ENCODE results near the gene CGGBP1. TPM values are rescaled to one million over a fixed set of nuclear protein-coding genes. Genes with fewer than 3 reads are reported as not detected.

Gene CGGBP1, protein sequence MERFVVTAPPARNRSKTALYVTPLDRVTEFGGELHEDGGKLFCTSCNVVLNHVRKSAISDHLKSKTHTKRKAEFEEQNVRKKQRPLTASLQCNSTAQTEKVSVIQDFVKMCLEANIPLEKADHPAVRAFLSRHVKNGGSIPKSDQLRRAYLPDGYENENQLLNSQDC
- 75.2 and 77.0 TPM in 2 replicates for total RNA-seq
- 36.8 TPM for polyA plus RNA-seq (2012)

DNA sequence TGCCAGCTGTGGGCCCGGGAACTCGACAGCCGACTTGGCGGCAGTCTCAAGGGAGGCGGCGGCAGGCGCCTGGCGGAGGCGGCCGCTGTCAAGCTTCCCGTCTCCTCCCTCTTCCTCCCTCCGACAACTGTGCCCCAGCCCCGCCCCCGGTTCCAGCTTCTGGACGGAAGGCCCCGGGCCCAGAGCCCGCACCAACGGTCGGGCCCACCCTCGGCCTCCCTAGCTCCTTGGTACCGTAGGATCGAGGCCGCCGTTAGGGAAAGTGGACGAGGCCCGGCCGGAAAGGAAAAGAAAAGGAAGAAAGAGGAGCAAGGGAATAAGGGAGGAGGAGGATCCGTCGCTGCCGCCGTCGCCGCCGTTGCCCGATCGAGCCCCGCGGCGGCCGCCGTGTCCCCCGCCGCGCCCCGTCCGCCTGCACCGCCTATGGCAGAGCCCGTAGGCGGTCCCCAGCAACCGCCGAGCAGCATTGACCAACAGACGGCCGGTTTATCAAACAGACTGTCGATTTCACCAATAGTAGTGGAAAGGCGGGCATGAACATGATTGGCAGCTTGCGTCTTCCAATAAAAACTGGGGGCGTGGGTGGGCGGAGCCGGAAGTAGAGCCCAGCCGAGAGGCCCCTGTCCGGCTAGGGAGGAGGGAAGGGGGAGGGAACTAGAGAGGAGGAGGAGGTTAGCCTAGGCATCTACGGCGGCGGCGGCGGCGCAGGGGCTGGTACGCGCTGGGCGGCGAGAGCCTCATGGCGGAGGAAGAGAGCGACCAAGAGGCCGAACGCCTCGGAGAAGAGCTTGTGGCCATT is at the start of gene CGGBP1, which contains the start of gene ZNF654:
Gene CGGBP1 (minus strand): TSS at position 425 of the 799 bp plus-strand sequence. CDS start 3,029 bp downstream, outside the sequence.
Gene ZNF654 (plus strand): TSS at position 675 of the 799 bp plus-strand sequence. CDS start 65 bp downstream, at position 740.
- DNase-seq (ENCODE audit: low read depth), result peak; percentile 99

DNA sequence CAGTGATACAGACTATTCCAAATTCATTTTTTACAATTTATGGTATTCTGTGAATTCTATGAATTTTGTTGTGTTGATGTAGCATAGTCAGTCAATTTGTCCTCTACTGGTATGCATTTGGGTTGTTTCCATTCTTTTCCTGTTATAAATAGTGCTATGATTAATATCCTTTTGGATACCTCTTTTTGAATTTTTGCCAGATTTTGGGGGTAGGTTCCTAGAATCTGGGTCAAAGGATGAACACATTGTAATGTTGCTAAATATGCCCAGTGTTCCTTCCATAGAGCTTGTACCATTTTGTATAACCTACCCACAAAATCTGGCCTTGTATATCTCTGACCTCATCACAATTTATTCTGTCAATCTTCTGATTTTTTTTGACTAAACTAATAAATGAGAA is 46.5 kb upstream of the CGGBP1 start:
- no peak for DNase-seq (ENCODE audit: low read depth)

DNA sequence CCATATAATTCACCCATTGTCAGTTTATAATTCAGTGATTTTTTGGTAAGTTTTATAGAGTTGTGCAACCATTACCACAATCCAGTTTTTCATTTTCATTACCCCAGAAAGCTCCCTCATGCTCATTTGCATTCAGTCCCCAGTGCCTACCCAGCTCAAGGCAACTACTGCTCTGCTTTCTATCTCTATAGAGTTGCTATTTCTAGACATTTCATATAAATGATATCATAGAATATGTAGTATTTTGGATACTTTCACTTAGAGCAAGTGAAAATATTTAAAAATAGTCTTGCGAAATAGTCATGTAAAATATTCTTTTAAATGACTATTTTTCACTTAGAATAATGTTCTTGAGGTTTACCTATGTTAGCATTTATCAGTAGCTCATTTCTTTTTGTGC is 42.3 kb upstream of the CGGBP1 start:
- DNase-seq (ENCODE audit: low read depth), result no peak

DNA sequence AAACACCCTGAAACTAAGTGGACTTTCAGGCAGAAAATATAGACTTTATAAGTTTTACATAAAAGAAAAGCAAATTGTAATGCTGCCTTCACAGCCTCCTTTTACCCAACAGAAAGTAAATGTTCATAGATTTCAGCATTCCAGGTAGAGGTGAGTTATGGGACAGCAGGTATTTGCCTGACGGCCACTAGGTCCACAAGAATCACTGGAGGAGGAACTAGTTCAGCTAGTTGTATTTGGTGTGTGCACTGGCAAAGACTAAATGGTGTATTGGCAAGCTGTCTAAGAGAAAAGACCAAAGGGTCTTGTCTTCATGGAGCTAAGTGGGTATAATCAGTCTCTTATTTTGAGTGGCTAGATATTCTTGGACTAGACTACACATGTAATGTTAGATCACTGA is 34.5 kb upstream of the CGGBP1 start:
- DNase-seq (ENCODE audit: low read depth), result no peak

DNA sequence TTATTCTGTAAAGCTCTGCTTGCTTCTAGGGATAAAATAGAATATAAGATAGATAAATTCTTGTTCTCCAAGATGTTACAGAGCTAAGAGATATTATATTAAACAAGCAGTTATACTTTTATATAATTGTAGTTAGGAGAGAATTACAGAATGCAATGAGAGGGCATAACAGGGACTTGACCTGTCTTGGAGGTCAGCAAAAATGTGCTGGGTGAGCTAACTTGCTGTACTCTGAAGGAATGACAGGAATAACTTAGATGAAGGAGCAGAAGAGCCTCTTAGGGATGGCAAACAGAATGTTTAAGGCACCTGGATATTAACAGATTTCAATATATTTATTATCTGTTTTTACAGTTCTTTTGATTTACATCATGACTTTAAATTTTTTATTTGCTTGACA is 33.5 kb upstream of the CGGBP1 start:
- no peak for DNase-seq (ENCODE audit: low read depth)

DNA sequence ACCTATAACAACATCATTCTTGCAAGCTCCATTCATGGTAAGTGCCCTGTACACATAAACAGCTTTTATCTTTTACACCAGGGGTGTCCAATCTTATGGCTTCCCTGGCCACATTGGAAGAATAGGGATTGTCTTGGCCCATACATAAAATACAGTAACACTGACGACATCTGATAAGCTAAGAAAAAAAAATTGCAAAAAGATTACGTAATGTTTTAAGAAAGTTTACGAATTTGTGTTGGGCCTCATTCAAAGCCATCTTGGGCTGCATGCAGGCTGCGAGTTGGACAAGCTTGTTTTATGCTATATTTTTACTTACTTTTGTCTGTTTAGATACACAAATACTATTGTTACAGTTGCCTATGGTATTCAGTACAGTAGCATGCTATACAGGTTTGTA is 31.9 kb upstream of the CGGBP1 start:
- DNase-seq (ENCODE audit: low read depth), result no peak

DNA sequence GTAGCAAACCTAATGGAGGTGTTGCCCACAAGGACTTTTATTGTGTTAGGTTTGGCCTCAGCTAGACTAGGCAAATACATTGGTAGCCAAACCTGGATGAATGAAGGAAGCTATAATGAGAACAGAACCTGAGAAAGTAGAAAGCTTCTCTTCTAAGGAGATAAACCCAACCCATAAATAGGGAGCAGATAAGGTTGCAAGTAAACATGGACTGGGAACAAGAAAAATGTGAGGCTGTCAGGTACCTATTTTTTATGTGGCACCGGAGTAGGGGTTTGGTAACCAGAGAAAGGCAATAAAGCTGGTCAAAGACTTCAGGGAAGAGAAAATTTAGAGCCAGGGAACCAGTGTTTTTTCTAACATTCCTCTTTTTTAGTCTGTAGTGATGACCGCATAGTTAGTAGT is 25.3 kb upstream of the CGGBP1 start:
- DNase-seq (ENCODE audit: low read depth), result no peak

DNA sequence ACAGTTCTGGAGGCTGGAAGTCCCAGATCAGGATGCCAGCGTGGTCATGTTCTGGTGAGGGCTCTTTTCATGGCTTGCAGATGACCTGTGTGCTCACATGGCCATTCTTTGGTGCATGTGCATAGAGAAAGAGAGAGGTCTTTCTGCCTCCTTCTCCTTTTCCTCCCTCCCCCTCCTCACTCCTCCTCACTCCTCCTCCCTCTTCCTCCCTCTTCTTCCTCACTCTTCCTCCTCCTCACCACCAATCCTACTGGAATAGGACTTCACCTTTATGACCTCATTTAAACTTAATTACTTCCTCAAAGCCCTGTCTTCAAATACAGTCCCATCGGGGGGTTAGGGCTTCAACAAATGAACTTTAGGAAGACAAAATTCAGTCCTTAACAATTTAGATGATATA is 24.0 kb upstream of the CGGBP1 start:
- DNase-seq (ENCODE audit: low read depth), result no peak

DNA sequence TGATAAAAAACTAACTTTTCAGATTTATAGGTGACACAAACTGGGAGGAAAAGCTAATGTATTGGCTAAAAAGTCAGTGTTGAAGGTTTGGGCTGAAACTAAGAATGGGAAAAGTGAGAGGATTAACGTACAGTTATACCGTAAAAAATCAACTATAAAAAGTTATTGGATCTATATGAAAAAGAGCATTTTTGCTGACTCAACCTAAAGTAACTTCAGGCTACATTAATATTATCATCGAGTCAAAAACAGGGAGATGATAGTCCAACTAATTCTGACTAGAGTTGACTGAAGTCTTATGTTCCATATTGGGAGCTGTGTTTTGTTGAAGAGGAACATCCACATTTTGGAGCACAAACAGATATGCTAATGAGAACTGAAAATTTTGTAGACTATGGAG is 20.1 kb upstream of the CGGBP1 start:
- DNase-seq (ENCODE audit: low read depth), result no peak

DNA sequence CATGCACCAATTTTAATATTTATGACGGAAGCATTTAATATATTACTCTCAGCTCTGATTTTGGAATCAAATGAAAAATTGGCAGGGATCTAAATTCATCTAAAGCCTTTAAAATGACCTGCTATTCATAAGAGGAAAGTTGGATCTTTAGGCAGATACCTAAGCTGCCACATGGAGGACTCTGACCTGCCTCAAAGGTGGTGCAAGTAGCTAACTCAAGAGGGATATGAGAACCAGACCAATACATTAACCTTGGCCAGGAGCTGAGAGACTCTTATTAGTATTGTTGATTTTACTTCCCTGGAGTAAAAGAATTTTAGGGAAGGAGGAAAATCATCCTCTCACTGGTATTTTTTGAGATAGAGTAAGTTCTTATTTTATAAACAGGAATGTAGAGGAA is 17.9 kb upstream of the CGGBP1 start:
- DNase-seq (ENCODE audit: low read depth), result no peak

DNA sequence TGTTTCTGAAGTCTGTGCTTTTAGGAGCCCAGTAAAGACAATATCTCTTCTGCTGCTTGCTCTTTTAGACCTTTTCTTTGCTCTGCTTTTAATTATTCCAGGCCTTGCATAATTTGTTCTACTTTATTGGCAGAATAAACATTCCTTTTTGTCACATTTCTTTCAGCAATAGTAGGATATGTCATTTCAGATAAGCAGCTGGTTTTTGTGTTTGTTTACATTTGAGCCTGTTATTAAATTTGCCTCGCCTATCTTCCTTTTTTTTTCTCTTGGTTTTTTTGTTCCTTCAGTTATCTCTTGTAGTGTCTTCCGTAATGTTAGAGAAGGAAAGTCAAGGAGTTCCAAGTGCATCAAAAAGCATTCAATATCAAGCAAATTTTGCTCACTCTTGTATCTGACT is 16.7 kb upstream of the CGGBP1 start:
- no peak for DNase-seq (ENCODE audit: low read depth)

DNA sequence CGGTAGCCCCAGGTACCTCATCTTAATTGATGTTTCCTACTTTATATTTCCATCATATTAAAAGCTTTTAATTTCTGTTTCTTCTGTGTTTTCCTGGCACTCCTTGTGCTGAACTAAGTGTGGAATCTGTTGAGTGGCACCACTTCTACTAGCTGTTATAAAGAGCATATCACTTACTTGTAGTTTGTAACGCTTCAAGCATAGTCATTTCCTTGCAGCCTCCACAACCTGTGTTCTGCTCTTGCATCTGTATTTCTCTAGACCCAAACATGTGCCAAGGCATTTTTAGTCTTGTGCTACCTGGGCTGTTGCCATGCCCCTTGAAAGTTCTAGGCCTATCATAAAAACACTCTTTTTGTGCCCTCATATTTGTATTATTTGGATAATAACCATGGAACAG is 16.3 kb upstream of the CGGBP1 start:
- no peak for DNase-seq (ENCODE audit: low read depth)

DNA sequence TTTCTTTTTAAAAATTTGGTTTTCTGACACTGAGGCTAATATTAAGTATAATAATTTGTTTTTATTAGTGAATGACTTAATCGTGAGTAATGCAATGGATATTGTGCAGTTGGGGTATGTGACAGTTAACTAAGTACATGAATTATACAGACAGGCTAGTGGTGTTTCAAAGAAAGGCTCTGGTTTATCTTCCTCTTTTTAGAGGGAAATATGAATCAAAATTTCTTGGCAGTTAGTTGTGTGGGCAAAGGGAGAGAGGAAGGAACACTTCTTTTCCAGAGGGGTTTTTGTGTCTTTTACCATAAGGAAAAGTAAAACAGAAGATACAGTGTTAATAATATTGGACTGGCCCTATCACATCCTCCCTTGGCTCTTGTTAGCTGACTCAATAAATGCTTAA is 2.9 kb upstream of the CGGBP1 start:
- no peak for DNase-seq (ENCODE audit: low read depth)

DNA sequence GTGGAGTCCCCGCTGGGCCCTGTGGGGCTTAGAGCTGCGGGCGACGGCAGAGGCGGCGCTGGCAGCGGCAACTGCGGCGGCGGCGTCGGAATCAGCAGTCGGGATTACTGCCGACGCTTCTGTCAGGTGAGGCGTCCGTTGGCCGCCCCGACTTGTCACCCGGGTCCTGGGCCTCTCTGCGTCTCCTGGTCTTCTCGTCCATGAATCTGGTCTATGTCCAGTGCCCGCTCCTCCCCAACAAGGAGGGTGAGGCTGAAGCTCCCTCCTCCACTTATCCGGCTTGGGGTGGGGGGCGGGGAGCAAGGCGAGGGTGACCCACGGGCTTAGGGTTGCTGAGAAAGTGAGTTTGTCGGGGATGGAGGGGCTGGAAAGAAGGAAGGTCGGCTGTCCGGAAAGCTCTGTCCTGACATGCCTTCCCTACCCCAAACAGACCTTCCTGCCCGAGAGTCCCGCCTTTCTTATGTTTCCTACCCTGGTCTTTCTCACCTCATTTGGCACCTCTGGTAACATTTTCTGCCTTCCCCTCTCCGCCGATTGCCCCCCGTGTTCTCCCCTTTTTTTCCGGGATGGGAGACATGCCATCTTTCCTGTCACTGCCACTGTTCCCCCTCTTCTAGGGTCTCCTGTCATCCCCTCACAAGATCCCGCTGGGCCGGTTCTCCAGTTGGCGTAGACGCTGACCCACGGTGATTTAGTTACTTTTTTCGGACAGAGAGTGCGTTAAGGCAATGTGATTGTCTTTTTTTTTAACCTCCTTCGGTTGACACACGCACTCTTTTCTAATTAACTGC is 770 bp upstream of the CGGBP1 start:
- peak; percentile 9 for DNase-seq (ENCODE audit: low read depth)

DNA sequence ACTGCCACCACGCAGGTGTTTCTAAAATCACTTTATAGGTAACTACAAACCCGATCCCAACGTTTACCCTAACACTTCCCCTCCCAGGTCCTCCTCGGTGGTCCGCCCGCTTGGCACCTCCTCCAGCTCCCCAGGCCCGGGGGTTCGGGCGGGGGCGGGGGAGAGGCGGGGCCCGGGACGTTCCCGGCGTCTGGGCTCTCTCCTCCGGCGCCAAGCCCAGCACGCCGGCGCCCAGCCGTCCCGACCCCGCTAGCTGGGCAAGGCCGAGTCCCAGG is 562 bp downstream of the CGGBP1 start:
- DNase-seq (ENCODE audit: low read depth), result no peak

DNA sequence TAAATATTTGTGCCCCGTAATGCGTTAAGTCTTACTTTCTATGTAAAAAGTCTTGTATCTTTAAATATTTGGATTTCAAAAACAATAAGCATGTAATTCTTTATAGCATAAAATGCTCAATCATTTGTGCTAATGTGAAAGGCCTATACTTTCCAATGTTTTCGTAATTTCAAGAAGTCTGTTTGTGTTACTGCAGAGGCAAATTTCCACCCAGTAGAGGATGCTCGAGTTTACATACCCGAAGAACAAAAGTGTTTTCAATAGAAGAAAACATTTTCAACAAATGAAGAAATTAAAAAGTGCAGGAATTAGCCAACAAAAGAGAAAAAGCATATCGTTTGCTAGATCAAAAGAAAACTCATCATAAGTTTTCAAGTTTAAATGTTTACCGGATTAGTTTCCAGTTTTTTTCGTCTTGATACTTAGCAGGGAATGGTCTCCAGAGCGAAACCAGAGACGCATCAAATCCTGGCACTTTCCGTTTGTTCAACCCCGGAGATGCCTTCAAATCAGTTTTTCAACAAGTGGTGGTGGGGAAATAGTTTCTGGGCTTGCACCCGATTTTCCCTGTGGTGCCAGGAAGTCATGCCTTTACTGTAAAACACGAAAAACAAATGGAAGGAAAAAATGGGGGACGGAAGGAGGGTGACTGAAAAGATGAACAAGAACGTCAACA is 1.0 kb downstream of the CGGBP1 start:
- peak; percentile 29 for DNase-seq (ENCODE audit: low read depth)

DNA sequence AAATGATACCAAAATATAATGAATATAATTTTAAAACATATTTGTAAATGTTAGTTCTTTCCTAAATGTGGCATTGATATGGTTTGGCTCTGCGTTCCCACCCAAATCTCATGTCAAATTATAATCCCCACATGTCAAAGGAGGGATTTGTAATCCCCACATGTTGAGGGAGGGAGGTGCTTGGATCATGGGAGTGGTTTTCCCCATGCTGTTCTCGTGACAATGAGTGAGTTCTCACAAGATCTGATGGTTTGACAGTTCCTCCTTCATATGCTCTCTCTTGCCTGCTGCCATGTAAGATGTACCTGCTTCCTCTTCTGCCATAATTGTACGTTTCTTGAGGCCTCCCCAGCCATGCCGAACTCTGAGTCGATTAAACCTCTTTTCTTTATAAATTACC is 12.0 kb downstream of the CGGBP1 start:
- DNase-seq (ENCODE audit: low read depth), result no peak

DNA sequence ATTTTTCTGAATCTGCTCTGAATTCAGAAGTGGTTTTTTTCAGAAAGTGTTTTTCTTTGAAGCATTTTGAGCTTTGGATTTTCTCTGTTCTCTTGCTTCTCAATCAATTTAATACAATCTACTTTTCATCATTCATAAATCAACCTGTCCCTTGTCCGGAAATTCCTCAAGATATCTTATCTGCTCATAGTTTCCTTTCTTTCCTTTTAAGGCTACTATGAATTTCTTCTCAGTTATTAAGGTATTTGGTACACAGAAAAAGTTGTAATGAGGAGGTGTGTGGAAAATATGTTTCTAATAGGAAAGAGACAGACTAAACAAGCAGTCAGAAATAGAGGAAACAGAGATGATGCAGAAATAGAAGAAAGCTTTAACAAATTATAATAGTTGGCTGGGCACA is 14.4 kb downstream of the CGGBP1 start:
- no peak for DNase-seq (ENCODE audit: low read depth)

DNA sequence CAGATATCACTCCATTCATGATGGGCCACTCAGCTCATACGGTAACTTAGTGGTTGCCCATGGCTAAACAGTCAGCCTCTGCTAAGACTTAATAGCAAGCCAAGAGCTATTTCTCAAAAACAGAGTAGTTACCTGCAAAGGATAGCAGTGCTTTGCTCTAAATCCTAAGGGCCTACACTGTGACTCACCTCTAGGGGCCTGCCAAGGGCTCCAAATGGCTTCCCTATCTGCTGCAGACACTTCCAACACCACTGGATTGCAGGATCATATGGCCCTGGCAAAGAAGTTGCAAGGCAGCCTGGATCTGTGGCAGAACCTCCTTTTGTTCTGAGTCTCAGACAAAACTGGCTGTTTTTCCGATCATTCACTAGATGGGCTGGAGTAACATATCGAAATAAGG is 17.8 kb downstream of the CGGBP1 start:
- DNase-seq (ENCODE audit: low read depth), result no peak

DNA sequence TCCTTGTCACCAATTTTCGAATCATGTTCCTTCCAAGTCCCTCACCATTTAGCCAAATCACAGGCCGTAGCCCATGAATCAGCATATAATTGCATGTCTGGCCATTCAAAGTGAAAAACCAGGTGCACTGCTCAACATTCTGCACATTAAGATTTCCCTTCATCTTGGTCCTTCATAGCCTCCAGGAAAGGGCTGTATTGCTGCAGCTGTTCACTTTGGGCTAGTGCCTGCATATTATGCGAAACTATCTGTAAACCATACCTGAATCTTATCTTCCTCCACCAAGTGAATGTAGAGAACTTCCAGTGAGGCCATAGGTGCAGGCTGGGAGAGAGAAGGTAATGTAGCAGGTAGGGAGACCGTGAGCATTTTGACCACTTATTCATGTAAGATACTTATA is 18.3 kb downstream of the CGGBP1 start:
- no peak for DNase-seq (ENCODE audit: low read depth)

DNA sequence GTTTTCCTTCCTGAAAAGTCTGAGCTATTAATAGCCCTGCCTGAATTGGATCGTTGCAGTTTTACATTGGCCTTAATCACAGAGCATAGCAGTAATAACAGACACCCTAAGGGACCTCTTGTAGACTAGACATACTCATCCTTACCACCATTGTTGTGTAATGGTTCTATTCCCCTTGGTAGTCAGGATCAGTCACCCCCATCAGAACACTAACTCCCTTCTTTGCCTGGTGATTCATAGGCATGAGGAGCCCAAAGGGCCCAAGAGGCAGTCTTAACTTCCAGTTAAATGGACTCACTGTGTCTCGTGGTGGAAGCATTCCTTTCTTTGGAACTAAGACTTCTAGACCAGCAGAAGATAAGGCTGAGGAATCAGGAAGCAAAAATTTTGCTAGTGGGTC is 20.2 kb downstream of the CGGBP1 start:
- DNase-seq (ENCODE audit: low read depth), result no peak

DNA sequence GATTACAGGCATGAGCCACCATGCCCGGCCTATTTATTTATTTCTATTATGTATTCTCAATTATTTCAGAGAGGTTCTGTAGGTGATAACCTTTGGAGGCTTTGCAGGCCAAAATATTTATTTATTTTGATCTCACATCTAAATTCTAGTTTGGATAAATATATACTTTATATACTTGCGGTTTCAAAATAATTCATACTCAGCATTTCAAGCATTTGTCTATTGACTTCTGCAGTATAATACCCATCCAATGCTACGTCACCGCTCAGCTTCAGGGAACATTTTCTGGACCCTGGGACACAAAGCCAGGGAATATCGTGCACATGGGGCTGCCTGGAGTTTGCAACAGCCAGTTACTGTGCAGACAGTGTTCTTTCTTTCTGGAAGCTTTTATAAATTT is 22.6 kb downstream of the CGGBP1 start:
- no peak for DNase-seq (ENCODE audit: low read depth)

All from myocyte (in vitro differentiated cells).